H7 (cell line): ENCODE data around the gene DAPK2. TPM values are rescaled to one million over a fixed set of nuclear protein-coding genes. Genes with fewer than 3 reads are reported as not detected.
A peak's percentile ranks its signal among the peaks of the same experiment; 100 is the strongest.

Source experiments
- DNase-seq: peaks from one replicate; pipeline ENCODE4 v3.0.0; 2012
- H3K27me3 ChIP-seq: 2 replicates; pipeline ENCODE4 v1.6.0; 2011; ENCODE audit warnings: mild to moderate bottlenecking, low read length; ENCODE audit not compliant: control insufficient read depth, insufficient read depth
- H3K36me3 ChIP-seq: replicated peaks from 2 replicates; pipeline ENCODE4 v1.5.1; 2011; ENCODE audit warnings: low read length; ENCODE audit not compliant: control insufficient read depth, insufficient read depth
- H3K4me3 ChIP-seq: 2 replicates; pipeline ENCODE4 v1.5.1; 2011; ENCODE audit warnings: low read depth, mild to moderate bottlenecking, control low read depth, low read length, moderate library complexity; ENCODE audit not compliant: insufficient read depth
- total RNA-seq: library from RNA; depleted of rRNA; stranded (reverse); fragments of >200 nt; shearing (Covaris generic); gene quantifications from 2 replicates; pipeline ENCODE4 v1.2.3, GENCODE V29; 2014

Gene DAPK2
- total RNA-seq, 1 experiment from 2014 or later = 1.9 TPM

DNA sequence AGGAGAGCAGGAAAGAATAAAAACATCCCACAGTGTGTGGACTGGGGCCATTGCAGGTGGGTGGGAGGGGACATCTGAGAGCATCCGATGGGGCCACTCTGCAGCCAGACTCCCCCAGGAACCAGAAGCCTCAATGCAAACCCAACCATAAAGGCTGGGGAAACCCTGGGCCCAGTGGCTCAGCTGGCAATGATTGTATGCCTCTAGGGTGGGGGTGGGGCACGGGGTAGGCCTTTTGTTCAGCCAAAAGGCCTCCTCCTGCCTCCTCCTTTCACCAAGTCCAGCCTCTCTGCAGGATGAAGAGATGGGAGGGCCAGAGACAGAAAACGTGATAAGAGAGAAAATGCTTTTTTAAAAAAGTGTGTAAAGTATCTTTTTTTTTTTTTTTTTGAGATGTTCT, 167.1 kb downstream of the DAPK2 start:
- Histone ChIP-seq H3K27me3 (no peaks in the 10 kb centered on the region), H3K4me3 (no peak overlapping the region), H3K36me3 (no peaks in the 10 kb centered on the region)
- peak; percentile 82 for DNase-seq

- Histone ChIP-seq H3K27me3 (no peaks in the 10 kb centered on the region), H3K4me3 (no peak overlapping the region), H3K36me3 (no peaks in the 10 kb centered on the region)
- DNase-seq = no peak
These were observed 168.5 kb downstream of the DAPK2 start for GRCh38 chr15:63877713-63878271.

GRCh38 chr15:63876085-63876662, 170.1 kb downstream of the DAPK2 start:
- no peaks in the 10 kb centered on the region for H3K36me3 ChIP-seq
- no peak overlapping the region for H3K4me3 ChIP-seq
- DNase-seq = no peak
- no peaks in the 10 kb centered on the region for H3K27me3 ChIP-seq

DNA sequence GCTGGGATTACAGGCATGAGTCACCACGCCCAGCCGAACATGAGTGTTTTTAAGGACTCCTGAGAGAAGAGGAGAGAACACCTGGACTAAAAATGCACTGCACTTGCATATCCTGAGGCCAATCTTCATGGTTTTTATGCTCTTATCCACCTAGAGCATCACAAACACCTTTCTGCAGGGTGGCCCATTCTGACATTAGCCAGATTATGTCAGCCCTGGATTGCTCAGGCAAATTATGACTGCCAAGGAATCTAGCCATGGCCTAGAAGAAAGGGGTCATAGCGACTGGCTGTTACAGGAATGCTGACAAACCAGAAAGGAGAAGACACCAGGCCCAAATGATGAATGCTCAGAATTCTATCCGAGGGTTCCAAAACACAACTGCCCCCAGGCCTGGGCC, 171.7 kb downstream of the DAPK2 start:
- H3K36me3 ChIP-seq = no peaks in the 10 kb centered on the region
- no peak for DNase-seq
- H3K4me3 ChIP-seq = no peak overlapping the region
- no peaks in the 10 kb centered on the region for H3K27me3 ChIP-seq

GRCh38 chr15:63872759-63873510, 173.3 kb downstream of the DAPK2 start:
- DNase-seq = no peak
- no peaks in the 10 kb centered on the region for H3K36me3 ChIP-seq
- no peaks in the 10 kb centered on the region for H3K27me3 ChIP-seq
- no peak overlapping the region for H3K4me3 ChIP-seq

DNA sequence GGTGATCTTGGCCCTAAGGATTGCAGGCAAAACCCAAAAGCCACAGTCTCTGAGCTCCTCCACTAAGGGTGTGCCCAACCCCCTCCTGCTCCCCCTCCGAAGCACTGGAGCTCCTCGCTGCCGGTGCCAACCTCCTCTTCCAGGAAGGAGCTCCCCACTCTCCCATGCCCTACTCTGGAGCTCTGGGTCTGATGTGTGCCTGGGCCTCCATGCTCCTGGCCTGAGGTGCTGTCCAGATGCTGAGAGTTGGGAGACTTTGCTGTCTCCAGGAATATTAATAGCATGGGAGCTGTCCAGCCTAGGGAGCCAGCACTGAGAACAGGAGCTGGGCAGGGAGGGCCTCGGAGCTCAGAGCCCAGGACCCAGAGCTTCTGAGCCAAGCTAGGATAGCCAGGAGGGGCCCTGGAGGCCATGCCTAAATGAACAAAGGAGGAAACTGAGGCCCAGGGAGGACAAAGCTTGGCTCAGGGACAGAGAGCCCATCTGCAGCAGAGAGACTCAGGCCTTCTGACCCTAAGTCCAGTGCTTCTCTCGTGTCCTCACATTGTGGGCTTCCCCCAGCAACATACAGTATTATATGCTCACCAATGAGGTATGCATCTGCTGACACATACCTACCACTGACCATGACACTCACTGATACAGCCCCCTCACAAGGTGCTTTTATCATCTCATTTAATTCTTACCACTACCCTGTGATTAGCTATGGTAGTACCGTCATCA, 175.6 kb downstream of the DAPK2 start:
- H3K4me3 ChIP-seq = no peak overlapping the region
- H3K27me3 ChIP-seq = no peaks in the 10 kb centered on the region
- no peaks in the 10 kb centered on the region for H3K36me3 ChIP-seq
- peak; percentile 67 for DNase-seq

DNA sequence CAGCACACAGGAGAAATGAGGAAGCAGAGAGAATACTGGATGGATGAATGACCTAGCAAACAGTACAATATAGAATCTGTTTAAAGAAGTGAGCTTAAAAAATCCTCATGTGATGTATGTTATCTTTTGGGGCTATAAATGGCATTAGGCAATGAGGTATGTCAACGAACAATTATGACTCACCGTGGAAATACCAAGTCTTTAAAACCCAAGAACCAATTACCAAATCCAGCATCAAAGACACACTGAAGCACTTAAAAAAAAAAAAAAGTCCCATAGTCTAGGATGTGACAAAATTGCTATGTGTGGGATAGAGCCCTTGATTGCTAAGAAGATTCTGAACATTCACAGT, 176.3 kb downstream of the DAPK2 start:
- Histone ChIP-seq H3K36me3 (no peaks in the 10 kb centered on the region), H3K4me3 (no peak overlapping the region), H3K27me3 (no peaks in the 10 kb centered on the region)
- DNase-seq = no peak

GRCh38 chr15:63869371-63870042, 176.8 kb downstream of the DAPK2 start:
- no peak for DNase-seq
- H3K36me3 ChIP-seq = no peaks in the 10 kb centered on the region
- no peak overlapping the region for H3K4me3 ChIP-seq
- H3K27me3 ChIP-seq = no peaks in the 10 kb centered on the region

- H3K36me3 ChIP-seq = no peaks in the 10 kb centered on the region
- no peak for DNase-seq
These were observed 182.1 kb downstream of the DAPK2 start for GRCh38 chr15:63864186-63864585.

DNA sequence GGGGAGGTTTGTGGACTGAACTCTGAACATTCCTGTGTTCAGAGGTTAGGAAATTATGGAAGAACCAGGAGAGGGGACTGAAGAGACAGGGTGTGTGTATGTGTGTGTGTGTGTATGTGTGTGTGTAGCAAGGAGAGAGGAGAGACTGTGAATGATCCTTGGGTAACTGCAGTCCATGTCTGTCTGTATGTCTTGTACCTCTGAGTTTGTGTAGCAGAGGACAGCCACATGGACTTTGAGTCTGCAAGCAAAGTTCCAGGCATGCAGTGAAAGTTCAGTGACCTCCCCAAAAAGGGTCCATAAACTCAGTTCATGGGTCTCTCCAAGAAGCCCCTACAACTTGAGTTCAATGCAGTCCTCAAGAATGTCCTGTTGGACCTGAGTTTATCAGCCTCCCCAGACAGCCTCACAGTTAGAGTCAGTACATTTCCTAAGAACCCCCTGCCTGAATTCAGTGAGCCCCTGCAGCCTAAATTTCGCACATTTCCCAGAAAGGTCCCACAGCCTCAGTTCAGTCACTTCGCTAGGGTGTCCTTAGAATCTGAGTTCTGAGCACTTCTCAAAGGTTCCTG, 184.3 kb downstream of the DAPK2 start:
- Histone ChIP-seq H3K27me3 (no peaks in the 10 kb centered on the region), H3K36me3 (no peaks in the 10 kb centered on the region), H3K4me3 (no peak overlapping the region)
- no peak for DNase-seq

More at GRCh38 chr15:63864186-63864585, 182.1 kb downstream of the DAPK2 start:
- no peak overlapping the region for H3K4me3 ChIP-seq
- no peaks in the 10 kb centered on the region for H3K27me3 ChIP-seq

DNA sequence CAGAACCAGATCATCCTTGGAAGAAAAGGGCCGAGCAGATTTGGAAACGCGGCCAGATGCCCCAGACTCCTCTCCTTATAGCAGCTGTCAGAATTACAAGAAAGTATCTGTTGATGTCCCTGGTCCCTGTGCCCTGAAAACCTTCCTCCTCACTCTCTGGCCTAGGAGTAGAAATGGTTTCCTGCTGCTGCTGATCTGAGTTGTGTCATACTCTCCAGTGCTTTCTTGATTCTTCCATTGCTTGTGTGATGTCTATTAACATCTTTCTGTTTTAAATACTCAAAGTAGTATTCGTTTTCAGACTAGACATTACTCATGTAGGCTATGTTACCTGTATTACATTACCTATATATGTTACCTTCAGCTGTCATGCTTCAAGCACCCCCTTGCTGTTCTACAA, 185.7 kb downstream of the DAPK2 start:
- no peak for DNase-seq
- H3K36me3 ChIP-seq = no peaks in the 10 kb centered on the region
- H3K27me3 ChIP-seq = no peaks in the 10 kb centered on the region
- H3K4me3 ChIP-seq = no peak overlapping the region

DNA sequence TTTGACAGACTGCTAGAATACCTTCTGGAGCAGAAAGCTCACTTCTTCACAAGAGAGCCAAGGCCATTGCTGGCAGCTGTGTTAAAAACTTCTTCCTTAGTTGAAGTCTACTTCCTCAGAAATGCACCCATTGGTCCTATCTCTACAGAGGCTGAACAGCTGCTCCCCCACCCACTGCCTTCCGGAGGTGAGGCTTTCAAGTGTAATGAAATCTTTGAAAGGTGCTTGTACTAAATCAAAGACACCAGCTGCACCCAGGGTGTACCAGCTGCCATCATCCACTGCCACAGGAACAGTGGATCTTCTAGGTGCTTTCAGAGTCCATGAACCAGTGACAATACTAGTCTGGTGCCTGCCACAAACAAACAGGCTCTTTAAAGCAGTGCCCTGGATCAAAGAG, 186.1 kb downstream of the DAPK2 start:
- Histone ChIP-seq H3K4me3 (no peak overlapping the region), H3K36me3 (no peaks in the 10 kb centered on the region), H3K27me3 (no peaks in the 10 kb centered on the region)
- no peak for DNase-seq

DNA sequence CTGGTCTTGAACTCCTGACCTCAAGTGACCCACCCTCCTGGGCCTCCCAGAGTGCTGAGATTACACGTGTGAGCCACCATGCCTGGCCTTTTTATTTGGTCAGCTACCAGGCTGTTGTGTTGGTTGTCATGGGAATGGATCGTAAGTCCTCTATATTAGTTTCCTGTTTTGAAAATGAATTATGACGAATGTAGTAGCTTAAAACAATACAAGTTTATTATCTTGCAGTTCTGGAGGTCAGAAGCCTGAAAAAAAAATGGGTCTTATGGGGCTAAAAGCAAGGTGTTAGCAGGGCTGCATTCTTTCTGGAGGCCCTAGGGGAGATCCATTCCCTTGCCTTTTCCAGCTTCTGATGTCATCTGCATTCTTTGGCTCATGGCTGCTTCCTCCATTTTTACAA, 187.4 kb downstream of the DAPK2 start:
- DNase-seq = no peak
- no peak overlapping the region for H3K4me3 ChIP-seq
- H3K27me3 ChIP-seq = no peaks in the 10 kb centered on the region
- H3K36me3 ChIP-seq = no peaks in the 10 kb centered on the region

- no peaks in the 10 kb centered on the region for H3K27me3 ChIP-seq
- DNase-seq = no peak
- no peak overlapping the region for H3K4me3 ChIP-seq
- H3K36me3 ChIP-seq = no peaks in the 10 kb centered on the region
These were observed 187.8 kb downstream of the DAPK2 start for GRCh38 chr15:63858448-63858847.
